Left kidney (tissue), 8 donors: Measurements from ENCODE around the gene C2orf68. TPM values are rescaled to one million over a fixed set of nuclear protein-coding genes. Genes with fewer than 3 reads are reported as not detected.
A peak's percentile ranks its signal among the peaks of the same experiment; 100 is the strongest.
"Not testable (repeated sequence)": the region's sequence is repeated elsewhere in the genome, so short reads cannot be mapped to it uniquely, and the experiment has no call there.

Experiments
- DNase-seq: peaks from one replicate; pipeline ENCODE4 v3.0.0-alpha.2; 2013
- long read RNA-seq, 8 donors: transcript quantifications; one replicate each; lab custom pipeline, GENCODE V29; 2026
- polyA plus RNA-seq: library from polyadenylated mRNA; unstranded; fragments of 120-200 nt; gene quantifications from one replicate; pipeline ENCODE4 v1.2.1, GENCODE V29; 2013; ENCODE audit not compliant: insufficient read length

The C2orf68 gene
- polyA plus RNA-seq: 75.9 TPM
- long read RNA-seq, donor 1, transcript C2orf68-202 (2 exons, 1,722 nt): minor isoform, 11 of 26 reads
- long read RNA-seq, donor 1, transcript C2orf68-201 (4 exons, 2,837 nt): major isoform, 13 of 26 reads
- long read RNA-seq, donor 1, partial matches to known transcripts: 0 of 26 reads
- long read RNA-seq, donor 1, other reads (novel, unspliced or antisense): 0 of 26 reads
- long read RNA-seq, donor 2, transcript C2orf68-202 (2 exons, 1,722 nt): major isoform, 7 of 16 reads
- long read RNA-seq, donor 2, transcript C2orf68-201 (4 exons, 2,837 nt): minor isoform, 6 of 16 reads
- long read RNA-seq, donor 2, partial matches to known transcripts: 0 of 16 reads
- long read RNA-seq, donor 2, other reads (novel, unspliced or antisense): 0 of 16 reads
- long read RNA-seq, donor 3, transcript C2orf68-202 (2 exons, 1,722 nt): major isoform, 9 of 16 reads
- long read RNA-seq, donor 3, partial matches to known transcripts: 0 of 16 reads
- long read RNA-seq, donor 3, other reads (novel, unspliced or antisense): 0 of 16 reads
- long read RNA-seq, donor 4, partial matches to known transcripts: 0 of 3 reads
- long read RNA-seq, donor 4, other reads (novel, unspliced or antisense): 0 of 3 reads
- long read RNA-seq, donor 5, transcript C2orf68-201 (4 exons, 2,837 nt): major isoform, 7 of 12 reads
- long read RNA-seq, donor 5, partial matches to known transcripts: 0 of 12 reads
- long read RNA-seq, donor 5, other reads (novel, unspliced or antisense): 0 of 12 reads
- long read RNA-seq, donor 6, transcript C2orf68-202 (2 exons, 1,722 nt): minor isoform, 7 of 75 reads
- long read RNA-seq, donor 6, transcript C2orf68-201 (4 exons, 2,837 nt): major isoform, 15 of 75 reads
- long read RNA-seq, donor 6, partial matches to known transcripts: 51 of 75 reads
- long read RNA-seq, donor 6, other reads (novel, unspliced or antisense): 0 of 75 reads
- long read RNA-seq, donor 7, transcript C2orf68-202 (2 exons, 1,722 nt): minor isoform, 8 of 24 reads
- long read RNA-seq, donor 7, transcript C2orf68-201 (4 exons, 2,837 nt): major isoform, 14 of 24 reads
- long read RNA-seq, donor 7, partial matches to known transcripts: 0 of 24 reads
- long read RNA-seq, donor 7, other reads (novel, unspliced or antisense): 0 of 24 reads
- long read RNA-seq, donor 8, transcript C2orf68-202 (2 exons, 1,722 nt): major isoform, 5 of 23 reads
- long read RNA-seq, donor 8, transcript C2orf68-201 (4 exons, 2,837 nt): major isoform, 5 of 23 reads
- long read RNA-seq, donor 8, partial matches to known transcripts: 6 of 23 reads
- long read RNA-seq, donor 8, other reads (novel, unspliced or antisense): 5 of 23 reads

- DNase-seq: peak; percentile 92
Measured at GRCh38 chr2:85611705-85612587, at the start of gene C2orf68. TSS of gene C2orf68 (minus strand) at chr2:85612066. CDS start at chr2:85611984, 82 bp downstream.

- no peak for DNase-seq
Measured at GRCh38 chr2:85661139-85661858, 49.4 kb upstream of the C2orf68 start.

DNA sequence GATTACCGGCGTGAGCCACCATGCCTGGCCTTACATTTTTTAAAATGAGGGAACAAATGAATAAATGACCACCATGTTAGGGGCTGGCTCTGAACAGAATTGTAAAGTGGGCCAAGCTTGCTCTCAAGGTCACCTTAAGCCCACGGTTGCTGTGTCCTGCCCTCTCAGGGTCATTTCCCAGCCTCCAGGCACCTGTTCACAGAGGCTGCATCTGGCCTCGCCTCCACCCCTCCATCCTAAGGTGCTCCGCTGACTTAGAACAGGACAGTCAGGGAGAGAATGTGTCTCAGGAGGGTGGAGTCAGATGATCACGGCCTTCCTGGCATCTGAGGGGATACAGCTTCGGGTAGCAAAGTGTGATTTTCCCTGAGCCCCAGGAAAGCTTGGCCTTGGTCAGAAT is 48.9 kb upstream of the C2orf68 start:
- no peak for DNase-seq

DNA sequence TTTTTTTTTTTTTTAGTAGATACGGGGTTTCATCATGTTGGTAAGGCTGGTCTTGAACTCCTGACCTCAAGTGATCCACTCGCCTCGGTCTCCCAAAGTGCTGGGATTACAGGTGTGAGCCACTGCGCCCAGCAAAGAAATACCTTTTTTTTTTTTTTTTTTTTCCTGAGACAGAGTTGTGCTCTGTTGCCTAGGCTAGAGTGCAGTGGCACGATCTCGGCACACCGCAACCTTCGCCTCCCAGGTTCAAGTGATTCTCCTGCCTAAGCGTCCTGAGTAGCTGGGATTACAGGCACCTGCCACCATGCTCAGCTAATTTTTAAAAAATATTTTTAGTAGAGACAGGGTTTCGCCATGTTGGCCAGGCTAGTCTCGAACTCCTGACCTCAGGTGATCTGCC is 48.4 kb upstream of the C2orf68 start:
- DNase-seq: not testable (repeated sequence)

DNA sequence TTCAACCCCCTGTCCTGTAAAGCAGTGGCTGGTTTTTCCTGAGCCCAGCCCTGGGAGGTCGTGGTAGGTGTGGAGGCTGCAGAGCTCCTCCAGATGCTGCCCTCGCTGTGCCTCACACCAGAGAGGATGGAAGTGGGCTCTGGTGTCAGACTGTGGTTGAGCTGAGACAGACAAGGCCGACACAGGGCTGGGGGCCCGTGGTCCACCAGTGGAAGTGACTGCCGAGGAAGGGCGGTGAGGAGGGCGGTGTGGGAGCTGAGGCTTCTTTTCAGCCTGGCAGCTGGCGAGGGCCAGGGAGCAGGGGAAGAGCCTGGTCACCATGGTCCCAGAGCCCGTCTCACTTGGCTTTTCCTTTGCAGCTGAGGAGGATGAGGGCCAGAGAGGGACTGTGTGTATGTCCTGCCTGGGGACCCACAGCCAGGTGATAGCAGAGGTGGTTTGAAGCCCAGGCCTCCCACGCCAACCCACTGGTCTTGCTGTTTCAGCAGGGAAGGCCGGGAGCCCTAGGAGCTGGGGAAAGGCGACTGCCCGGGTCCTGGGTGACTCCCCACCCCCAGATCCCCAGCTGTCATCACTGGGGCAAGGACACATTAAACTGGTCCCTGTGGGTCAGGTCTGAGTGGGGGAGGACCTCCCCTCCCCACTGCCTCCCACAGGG is 47.6 kb upstream of the C2orf68 start:
- DNase-seq: no peak

DNA sequence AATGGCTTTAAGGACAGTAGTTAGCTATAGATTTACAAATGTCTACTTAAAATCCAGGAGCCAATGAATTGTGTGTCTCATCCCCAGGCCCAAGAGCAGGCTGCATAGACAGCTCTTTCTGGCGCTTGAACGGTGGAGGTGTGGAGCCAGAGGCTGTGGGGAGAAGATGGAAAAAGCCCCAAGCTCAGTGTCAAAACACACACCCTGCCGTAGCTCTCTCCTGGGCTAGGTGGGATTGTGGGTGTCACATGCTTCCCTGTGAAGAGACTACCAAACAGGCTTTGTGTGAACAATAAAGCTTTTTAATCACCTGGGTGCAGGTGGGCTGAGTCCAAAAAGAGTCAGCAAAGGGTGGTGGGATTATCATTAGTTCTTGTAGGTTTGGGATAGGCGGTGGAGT is 45.5 kb upstream of the C2orf68 start:
- DNase-seq: not testable (repeated sequence)

DNA sequence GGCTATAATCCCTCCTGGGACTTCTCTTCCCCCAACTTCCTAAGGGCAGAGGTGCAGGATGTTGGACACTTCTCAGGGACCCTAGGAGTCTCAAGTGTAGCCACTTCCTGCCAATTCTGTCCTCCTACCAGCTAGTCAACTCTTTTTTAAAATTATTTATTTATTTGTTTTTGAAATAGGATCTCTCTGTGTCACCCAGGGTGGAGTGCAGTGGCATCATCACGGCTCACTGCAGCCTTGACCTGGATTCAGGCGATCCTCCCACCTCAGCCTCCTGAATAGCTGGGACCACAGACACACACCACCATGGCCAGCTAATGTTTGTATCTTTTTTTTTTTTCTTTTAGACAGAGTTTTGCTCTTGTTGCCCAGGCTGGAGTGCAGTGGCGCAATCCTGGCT is 44.6 kb upstream of the C2orf68 start:
- DNase-seq: no peak

- DNase-seq: no peak
Measured at GRCh38 chr2:85655961-85656417, 44.1 kb upstream of the C2orf68 start.

DNA sequence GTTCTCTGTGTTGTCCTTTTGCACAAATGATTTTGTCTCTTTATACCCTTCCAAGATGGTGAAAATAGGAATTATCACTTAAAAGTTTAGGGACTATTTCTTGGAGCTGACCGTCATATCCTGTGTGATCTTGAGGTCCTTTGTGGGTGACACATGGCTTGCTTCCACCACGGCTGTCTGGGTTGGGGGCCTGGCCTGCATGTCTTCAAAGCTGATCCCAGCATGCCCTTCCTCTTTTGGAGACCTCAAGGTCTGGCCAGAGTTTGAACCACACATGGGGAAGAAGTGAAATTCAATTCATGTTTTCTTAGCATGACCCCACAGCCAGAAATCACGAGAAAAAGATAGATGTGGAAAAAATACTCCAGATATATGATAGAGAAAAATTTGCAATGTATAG is 42.1 kb upstream of the C2orf68 start:
- no peak for DNase-seq

DNA sequence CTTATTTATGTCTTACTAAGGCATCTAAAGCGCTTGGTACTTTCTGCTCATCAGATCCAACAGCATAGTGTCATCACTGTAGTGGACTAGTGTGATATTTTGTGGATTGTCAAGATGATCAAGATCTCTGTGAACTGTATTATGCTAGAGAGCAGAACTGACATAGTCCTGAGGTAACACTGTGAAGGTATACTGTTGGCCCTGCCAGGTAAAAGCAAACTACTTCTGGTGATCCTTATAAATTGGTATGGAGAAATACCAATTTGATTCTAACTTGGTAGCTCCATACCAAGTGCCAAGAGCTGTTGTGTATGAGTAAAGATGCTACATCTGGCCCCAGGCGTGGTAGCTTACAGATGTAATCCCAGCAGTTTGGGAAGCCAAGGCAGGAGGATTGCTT is 40.2 kb upstream of the C2orf68 start:
- DNase-seq: no peak

- no peak for DNase-seq
Measured at GRCh38 chr2:85651097-85651496, 39.2 kb upstream of the C2orf68 start.

- no peak for DNase-seq
Measured at GRCh38 chr2:85650456-85650855, 38.6 kb upstream of the C2orf68 start.

GRCh38 chr2:85649201-85650190 is 37.6 kb upstream of the C2orf68 start:
- no peak for DNase-seq

DNA sequence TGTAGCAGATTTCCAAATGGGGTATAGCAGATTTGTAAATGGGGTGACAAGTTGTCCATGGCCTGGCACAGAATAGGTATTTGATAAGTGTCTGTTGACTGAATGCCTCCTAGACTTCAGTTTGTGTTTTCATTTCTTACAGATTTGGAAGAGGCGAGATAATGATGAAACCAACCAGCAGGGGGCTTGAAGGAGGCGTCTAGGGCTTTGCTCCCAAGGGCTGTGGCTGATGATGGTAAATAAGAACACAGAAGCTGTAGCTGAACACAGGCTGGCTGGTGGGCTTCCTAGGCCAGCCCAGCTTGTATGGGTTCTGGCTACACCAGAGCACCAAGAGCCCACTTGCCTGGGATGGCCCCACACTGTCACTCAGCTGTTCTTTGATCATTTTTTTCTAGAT is 36.8 kb upstream of the C2orf68 start:
- no peak for DNase-seq

DNA sequence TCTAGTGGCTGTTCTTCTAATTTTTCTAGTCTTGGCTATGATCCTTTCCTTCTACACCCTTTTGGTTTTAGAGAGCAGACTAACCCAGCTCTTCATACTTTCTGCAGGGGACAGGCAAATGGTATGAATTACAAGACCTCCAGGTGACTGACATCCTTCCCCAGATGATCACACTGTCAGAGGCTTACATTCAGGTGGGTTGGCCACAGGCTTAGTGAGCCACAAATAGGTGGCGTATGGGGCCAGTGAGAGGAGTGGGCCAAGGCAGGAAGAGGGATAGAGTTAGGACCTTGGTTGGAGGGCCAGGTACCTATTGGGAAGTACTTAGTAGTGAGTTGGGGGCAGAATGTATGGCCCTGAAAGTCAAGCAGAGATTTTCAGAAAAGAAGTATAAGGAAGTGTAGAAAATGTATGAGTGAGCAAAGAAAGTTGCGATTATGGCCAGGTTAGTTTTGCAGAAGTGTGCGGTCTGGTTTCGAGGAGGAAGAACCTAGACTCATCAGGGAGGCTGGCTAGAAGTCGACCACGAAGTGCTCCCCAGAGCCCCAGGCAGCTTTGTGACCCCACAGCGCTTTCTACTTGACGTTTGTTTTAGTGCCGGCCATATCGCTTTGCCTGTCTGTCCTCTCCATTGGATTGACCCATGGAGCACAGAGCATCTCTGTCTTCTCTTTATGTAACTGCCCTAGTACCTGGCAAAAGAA is 36.1 kb upstream of the C2orf68 start:
- no peak for DNase-seq

DNA sequence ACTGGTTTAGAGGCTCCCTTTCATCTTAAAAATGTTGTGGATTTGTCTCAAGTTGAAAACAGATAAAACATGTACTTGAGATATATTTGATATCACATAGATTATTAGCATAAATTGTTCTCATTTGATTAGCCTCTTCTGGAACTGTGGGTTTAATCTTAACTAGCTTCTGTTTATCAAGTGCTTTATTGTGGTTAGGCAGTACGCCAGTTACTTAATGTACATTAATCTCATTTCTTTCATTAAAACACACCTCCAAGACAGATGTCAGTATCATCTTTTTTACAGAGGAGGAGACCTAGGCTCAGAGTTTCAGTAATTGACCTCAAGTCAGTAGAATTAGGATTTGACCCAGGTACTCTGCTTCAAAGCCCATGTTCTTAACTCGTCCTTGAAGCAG is 34.3 kb upstream of the C2orf68 start:
- no peak for DNase-seq

- DNase-seq: no peak
Measured at GRCh38 chr2:85644909-85645308, 33.0 kb upstream of the C2orf68 start.

DNA sequence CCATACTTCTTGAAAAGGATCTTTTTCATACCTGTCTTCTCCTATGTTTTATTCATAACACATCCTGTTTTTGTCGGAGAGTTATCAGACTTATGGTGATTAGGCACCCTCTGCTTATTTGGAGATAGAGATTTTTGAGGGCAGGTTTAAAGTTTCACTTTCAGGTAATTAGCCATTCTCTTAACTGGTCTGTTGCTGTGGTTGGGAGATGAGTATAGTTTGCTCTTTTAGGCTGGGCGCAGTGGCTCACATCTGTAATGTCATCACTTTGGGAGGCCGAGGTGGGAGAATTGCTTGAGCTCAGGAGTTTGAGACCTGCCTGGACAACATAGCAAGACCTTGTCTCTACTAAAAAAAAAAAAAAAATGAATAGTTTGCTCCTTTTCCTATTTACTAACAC is 30.9 kb upstream of the C2orf68 start:
- DNase-seq: no peak
